GM12864 (cell line): ENCODE data around the gene NALCN.

ENCODE experiments used
- DNase-seq: peaks from one replicate; pipeline ENCODE4 v3.0.0-alpha.2; 2011; ENCODE audit warnings: low read depth
- H3K4me3 ChIP-seq: 2 replicates; pipeline ENCODE4 v1.5.1; 2011; ENCODE audit warnings: mild to moderate bottlenecking, low read depth, low read length, control low read depth
- TF ChIP-seq, protein P1 (sequence below): IDR thresholded peaks from 2 replicates; pipeline ENCODE4 v1.5.1; 2011; ENCODE audit warnings: low read depth, mild to moderate bottlenecking, moderate library complexity, low read length, control low read depth, inconsistent platforms; ENCODE audit errors: missing control alignments

The NALCN gene

DNA sequence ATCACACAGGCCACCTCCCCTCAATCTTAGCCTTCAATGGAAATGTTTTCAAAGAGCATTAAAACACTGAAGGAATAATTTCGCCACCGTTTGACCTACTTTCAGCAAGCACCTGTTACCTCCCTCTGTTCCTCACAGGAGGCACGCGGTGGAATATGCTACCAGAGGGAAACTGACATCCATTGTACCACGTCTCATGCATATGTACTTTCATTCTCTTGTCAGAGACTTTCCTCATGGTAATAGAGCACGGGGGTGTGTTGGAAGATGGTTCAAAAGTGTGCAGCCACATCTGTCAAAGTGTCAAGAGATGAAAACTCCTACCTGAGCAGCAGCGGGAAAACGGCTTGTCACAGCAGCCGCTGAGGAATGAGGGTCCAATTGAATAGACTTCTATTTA, 143.4 kb downstream of the NALCN start:
- no peak overlapping the region for H3K4me3 ChIP-seq
- no peak for DNase-seq
- TF ChIP-seq, protein P1, sequence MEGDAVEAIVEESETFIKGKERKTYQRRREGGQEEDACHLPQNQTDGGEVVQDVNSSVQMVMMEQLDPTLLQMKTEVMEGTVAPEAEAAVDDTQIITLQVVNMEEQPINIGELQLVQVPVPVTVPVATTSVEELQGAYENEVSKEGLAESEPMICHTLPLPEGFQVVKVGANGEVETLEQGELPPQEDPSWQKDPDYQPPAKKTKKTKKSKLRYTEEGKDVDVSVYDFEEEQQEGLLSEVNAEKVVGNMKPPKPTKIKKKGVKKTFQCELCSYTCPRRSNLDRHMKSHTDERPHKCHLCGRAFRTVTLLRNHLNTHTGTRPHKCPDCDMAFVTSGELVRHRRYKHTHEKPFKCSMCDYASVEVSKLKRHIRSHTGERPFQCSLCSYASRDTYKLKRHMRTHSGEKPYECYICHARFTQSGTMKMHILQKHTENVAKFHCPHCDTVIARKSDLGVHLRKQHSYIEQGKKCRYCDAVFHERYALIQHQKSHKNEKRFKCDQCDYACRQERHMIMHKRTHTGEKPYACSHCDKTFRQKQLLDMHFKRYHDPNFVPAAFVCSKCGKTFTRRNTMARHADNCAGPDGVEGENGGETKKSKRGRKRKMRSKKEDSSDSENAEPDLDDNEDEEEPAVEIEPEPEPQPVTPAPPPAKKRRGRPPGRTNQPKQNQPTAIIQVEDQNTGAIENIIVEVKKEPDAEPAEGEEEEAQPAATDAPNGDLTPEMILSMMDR, result no peak

DNA sequence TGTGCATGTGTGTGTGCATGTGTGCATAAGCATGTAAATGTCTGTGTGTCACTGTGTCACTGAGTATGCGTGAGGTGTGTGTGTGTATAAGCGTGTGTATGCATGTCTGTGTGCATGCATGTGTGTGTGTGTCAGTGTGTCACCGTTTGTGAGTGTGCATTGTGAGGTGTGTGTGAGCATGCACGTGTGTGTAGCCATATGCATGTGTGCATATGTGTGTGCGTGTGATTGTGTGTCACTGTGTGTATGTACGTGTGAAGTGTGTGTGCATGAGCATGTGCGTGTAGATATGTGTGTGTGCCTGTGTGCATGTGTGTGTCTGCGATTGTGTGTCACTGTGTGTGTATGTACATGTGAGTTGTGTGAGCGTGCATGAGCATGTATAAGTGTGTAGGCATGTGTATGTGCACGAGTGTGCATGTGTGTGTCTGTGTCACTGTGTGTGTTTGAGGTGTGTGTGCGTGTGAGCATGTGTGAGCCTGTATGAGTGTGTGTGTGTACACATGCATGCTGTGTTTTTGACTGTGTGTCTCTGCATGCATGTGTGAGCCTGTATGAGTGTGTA, 144.5 kb downstream of the NALCN start:
- no peak overlapping the region for H3K4me3 ChIP-seq
- TF ChIP-seq, protein P1, result no peak
- DNase-seq, result no peak

DNA sequence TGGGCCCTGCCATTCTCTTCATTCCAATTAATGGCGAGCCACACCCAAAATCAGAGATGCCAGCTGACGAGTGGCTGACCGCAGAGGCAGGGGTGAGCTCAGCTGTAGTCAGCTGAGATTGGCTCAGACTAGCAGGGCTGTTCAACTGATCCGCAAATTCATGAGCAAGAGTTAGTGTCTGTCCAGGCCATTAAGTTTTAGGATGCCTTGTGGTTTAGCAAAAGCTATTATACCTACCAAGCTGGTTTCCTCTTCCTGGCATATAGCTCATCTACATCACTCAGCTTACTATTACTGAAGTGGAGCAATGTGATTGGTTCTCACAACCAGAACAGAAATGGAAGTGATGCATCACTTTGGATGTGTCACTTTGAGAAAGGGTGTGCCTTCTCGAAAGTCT, 148.7 kb downstream of the NALCN start:
- DNase-seq, result no peak
- TF ChIP-seq, protein P1, result no peak
- no peak overlapping the region for H3K4me3 ChIP-seq

DNA sequence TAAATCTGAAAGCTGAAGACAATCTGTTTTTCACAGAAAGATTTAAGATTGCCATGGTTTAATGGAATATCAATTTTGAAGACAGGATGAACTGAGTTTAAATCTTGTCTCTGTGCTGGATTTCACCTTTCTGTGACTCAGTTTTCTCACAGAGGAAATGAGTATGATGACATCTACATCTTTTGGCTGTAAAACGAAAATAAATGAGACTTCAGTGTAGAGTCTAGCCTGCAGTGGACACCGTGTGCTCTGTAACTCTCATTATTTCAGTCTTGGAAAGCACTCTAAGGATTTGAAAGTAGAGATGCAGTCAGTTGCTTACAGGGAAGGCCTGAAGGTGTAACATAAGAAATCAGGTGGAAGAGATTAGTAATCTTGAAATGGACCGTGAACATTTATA, 150.4 kb downstream of the NALCN start:
- no peak for DNase-seq
- TF ChIP-seq, protein P1, result no peak
- H3K4me3 ChIP-seq, result no peak overlapping the region

DNA sequence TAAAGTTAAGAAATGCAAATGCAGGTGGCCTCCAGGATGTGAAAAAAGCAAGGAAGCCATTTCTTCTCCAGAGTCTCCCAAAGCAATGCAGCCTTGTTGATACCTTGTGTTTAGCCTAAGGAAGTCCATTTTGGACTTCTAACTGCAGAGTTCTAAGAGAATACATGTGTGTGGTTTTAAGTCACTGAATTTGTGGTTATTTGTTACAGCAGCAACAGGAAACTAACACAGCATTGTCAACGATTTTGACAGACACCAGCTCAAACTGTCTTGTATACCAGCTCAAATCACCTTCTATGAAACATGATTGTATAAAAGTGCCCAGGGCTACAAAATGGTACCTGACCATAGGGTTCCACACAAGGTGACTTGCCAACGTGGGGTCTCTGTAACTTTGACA, 151.4 kb downstream of the NALCN start:
- DNase-seq, result no peak
- no peak overlapping the region for H3K4me3 ChIP-seq
- TF ChIP-seq, protein P1, result no peak

DNA sequence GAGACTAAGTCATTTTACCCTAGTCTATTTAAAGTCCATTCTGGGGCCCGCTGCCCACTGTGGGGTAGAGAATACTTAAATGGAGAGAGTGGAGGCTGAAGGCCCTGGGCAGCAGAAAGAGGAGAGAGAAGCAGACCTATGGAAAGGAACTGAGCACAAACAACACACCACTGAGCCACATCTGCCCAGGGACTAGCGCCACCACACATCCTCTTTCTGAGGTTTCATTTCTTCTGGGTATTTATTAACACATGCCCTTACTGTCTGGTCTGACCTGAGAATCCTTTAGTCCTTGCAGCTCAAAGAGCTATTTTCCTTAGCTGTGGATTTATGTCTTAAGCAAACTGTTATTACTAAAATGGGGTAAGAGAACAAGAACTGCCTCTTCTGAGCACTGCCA, 154.0 kb downstream of the NALCN start:
- DNase-seq, result no peak
- TF ChIP-seq, protein P1, result no peak
- no peak overlapping the region for H3K4me3 ChIP-seq

DNA sequence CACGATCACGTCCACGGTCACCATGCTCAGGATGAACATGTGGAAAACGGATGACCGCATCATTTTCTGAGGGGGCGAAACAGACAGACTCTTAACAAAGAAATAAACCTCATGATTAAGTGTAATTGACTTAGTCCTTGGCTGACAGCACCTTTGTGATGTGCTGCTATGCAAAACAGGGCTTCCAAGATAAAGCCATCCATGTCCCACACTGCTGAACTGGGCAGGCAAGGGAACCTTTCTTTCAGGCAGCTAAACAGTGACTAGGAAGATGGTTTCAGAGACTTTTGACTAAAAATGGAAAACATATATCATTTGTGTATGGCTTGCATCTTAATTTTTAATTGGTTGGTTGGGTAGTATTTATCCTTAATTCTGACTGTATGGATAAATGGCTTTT, 157.8 kb downstream of the NALCN start:
- no peak overlapping the region for H3K4me3 ChIP-seq
- no peak for DNase-seq
- TF ChIP-seq, protein P1, result no peak
